Neural progenitor cell (in vitro differentiated cells): ENCODE measurements around the gene KCTD18.

ENCODE experiments used
- CTCF ChIP-seq: fragments of 200-600 bp; sonication (generic); IDR thresholded peaks from 2 replicates; pipeline ENCODE4 v1.5.1; 2017; ENCODE audit warnings: antibody characterized with exemption, mild to moderate bottlenecking
- EZH2 ChIP-seq: fragments of 200-600 bp; sonication (generic); IDR thresholded peaks from 2 replicates; pipeline ENCODE4 v1.6.1; 2017; ENCODE audit warnings: antibody characterized with exemption, mild to moderate bottlenecking, moderate library complexity

GRCh38 chr2:200454927-200455801, 54.7 kb downstream of the KCTD18 start:
- TF ChIP-seq CTCF (no peak), EZH2 (no peak)
